OCI-LY3 (cell line): ENCODE data around the gene PLCL1.

Source experiments
- EZH2phosphoT487 ChIP-seq: fragments of 200-600 bp; shearing (Covaris generic); IDR thresholded peaks from 2 replicates; pipeline ENCODE4 v1.6.1; 2018; ENCODE audit warnings: antibody characterized with exemption, mixed run types, low read depth
- TF ChIP-seq, protein P1 (sequence below): fragments of 200-600, 300-600 bp; sonication (generic); IDR thresholded peaks from 2 replicates; pipeline ENCODE4 v1.5.1; 2014; ENCODE audit warnings: antibody characterized with exemption, low read length, low read depth

GRCh38 chr2:198165289-198165688 is 360.9 kb downstream of the PLCL1 start:
- TF ChIP-seq, protein P1, sequence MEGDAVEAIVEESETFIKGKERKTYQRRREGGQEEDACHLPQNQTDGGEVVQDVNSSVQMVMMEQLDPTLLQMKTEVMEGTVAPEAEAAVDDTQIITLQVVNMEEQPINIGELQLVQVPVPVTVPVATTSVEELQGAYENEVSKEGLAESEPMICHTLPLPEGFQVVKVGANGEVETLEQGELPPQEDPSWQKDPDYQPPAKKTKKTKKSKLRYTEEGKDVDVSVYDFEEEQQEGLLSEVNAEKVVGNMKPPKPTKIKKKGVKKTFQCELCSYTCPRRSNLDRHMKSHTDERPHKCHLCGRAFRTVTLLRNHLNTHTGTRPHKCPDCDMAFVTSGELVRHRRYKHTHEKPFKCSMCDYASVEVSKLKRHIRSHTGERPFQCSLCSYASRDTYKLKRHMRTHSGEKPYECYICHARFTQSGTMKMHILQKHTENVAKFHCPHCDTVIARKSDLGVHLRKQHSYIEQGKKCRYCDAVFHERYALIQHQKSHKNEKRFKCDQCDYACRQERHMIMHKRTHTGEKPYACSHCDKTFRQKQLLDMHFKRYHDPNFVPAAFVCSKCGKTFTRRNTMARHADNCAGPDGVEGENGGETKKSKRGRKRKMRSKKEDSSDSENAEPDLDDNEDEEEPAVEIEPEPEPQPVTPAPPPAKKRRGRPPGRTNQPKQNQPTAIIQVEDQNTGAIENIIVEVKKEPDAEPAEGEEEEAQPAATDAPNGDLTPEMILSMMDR, result no peak
- TF ChIP-seq EZH2phosphoT487, result no peak
